HG03378 (cell line): ENCODE data around the gene TMEM14C.

ENCODE experiments used
- ATAC-seq: cut with Tn5 transposase; IDR thresholded peaks from one replicate; pipeline ENCODE4 v1.9.1; 2021; ENCODE audit warnings: mild to moderate bottlenecking, moderate library complexity; ENCODE audit not compliant: unreplicated experiment

The TMEM14C gene

DNA sequence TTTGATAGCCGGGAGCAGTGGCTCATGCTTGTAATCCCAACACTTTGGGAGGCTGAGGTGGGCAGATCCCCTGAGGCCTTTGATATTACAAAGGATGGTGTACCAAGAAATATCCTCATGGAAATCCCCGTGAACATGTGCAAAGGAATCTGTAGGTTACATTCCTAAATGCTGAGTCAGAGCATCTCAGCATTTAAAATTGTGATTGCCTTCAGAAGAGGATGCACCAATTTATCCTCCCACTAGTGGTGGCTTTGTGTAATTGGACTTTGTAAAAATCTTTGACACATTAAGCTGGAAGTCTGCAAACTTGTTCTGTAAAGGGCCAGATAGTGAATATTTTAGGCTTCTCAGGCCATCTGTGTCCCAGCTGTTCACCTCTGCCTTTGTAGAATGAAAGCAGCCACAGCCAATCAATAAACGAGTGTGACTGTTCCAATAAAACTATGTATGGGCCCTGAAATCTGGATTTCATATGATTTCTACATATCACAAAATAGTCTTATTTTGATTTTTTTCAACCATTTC is 36.5 kb downstream of the TMEM14C start:
- ATAC-seq = peak; percentile 79

DNA sequence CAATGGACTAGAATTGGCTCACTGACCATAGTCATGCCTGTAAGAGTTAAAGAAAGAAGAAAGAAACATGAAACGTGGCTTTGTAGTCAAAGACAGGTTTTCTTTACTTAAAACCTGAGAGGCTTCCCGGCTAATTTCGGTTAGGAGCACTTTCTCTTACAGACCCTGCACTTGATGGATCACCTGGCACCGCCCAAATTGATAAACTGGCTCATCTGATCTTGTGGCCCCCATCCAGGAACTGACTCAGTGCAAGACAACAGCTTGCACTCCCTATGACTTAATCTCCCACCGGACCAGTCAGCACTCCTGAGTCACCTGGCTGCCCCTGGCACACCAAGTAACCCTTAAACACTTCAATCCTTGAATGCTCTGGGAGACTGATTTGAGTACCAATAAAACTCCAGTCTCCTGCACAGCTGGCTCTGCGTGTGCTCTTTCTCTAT is 37.0 kb downstream of the TMEM14C start:
- ATAC-seq = no peak

DNA sequence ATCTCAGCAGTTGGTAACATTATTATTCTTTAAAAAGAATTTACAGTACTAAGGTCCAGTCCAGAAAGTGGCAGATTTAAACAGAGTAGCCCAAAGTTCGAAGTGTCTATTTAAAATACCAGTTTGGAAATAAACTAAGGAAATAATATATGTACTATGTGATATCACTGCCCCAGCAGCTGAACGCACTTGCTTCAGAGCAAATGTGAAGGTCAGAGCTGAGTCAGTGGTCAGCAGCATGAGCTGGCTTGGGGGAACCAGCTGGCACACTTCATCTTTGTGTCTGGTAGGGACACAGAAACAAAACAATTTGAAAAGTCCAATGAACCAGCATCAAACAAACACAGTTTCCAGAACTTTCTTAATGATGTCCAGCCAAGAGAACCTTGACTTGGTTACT is 40.1 kb downstream of the TMEM14C start:
- ATAC-seq = no peak

- ATAC-seq = no peak
These were observed 46.5 kb downstream of the TMEM14C start for GRCh38 chr6:10769419-10769818.

DNA sequence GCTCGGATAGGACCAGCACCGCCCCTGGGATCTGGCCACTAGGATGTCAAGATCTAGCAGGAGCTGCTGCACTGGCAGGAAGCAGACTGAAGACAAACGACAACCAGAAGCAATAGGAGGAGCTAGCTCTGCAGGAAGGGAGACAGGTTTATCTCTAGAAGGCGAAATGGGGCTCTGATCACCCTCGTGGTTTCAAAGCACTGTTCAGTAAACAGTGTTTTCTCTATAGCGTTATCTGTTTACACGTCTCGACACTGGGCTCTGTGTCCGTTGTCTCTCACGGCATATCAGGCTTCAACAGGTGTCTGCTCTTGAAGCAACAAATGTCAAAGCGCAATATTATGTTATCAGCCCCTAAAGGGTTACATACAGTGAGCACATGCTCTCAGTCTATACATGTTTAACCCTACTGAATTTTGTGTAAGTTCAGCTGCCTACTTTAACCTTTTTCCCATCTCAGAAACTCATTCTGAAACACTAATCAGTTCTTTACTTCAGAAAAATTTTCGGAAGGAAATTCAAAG is 48.6 kb downstream of the TMEM14C start:
- no peak for ATAC-seq

- ATAC-seq = no peak
These were observed 55.4 kb downstream of the TMEM14C start for GRCh38 chr6:10778230-10778629.

DNA sequence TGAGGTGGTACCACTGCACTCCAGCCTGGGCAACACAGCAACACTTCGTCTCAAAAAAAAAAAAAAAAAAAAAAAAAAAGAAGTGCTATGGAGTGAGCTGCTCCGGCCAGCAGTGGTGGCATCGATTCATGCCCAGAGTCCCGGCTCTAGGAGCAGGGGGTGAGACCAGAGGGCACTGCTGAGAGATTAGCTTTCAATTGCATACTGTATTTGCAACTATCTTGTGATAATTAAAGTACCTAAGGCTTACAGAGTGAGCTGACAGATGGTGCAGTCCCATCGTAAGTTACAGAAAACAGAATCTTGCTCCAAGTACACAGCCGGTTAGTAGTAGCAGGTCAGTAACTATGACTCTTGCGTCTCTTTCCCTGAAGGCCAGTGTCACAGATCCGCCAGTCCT is 56.2 kb downstream of the TMEM14C start:
- no peak for ATAC-seq
